Upper lobe of left lung (tissue), 6 donors: ENCODE results near the gene DONSON. TPM values are rescaled to one million over a fixed set of nuclear protein-coding genes. Genes with fewer than 3 reads are reported as not detected.

Experiments
- ATAC-seq, 2 donors: fragments of 200-7000 bp; cut with Tn5 transposase; one replicate each; pipeline ENCODE4 v1.9.1; 2022; ENCODE audit warnings: mild to moderate bottlenecking in 2 of 2, moderate library complexity in 2 of 2; ENCODE audit not compliant: low FRiP score in 2 of 2
- DNase-seq, 2 donors: peaks; one replicate each; pipeline ENCODE4 v3.0.0-alpha.2; 2019 to 2020
- H3K27ac ChIP-seq, 4 donors: fragments of 200-600 bp; sonication (generic); one replicate each; pipeline ENCODE4 v1.5.1; 2016 to 2019
- H3K27me3 ChIP-seq, 4 donors: fragments of 200-600 bp; sonication (generic); one replicate each; pipeline ENCODE4 v1.5.1; 2017 to 2019
- H3K36me3 ChIP-seq, 4 donors: fragments of 200-600 bp; sonication (generic); one replicate each; pipeline ENCODE4 v1.5.1; 2016 to 2019
- H3K4me1 ChIP-seq, 4 donors: fragments of 200-600 bp; sonication (generic); one replicate each; pipeline ENCODE4 v1.5.1; 2018 to 2019
- H3K4me3 ChIP-seq, 4 donors: fragments of 200-600 bp; sonication (generic); one replicate each; pipeline ENCODE4 v1.5.1; 2017 to 2019; ENCODE audit warnings: mild to moderate bottlenecking in 2 of 4, moderate library complexity in 1 of 4
- H3K9me3 ChIP-seq, 4 donors: fragments of 200-600 bp; sonication (generic); one replicate each; pipeline ENCODE4 v1.5.1; 2018 to 2019
- CTCF ChIP-seq, 6 experiments: fragments of 450-650 bp in 4 of 6; fragments of 200-600 bp in 2 of 6; sonication (generic) in 2 of 6; IDR thresholded peaks; one replicate each; pipeline ENCODE4 v1.5.1; 2016 to 2019; ENCODE audit warnings: antibody characterized with exemption in 6 of 6
- EP300 ChIP-seq, 4 donors: sonication (generic); formaldehyde crosslinking; IDR thresholded peaks; one replicate each; pipeline ENCODE4 v1.5.1; 2017; ENCODE audit warnings: antibody characterized with exemption in 4 of 4, control low read depth in 2 of 4
- POLR2A ChIP-seq, 4 donors: fragments of 450-650 bp; IDR thresholded peaks; one replicate each; pipeline ENCODE4 v1.5.1; 2016 to 2017; ENCODE audit warnings: antibody characterized with exemption in 4 of 4, mild to moderate bottlenecking in 2 of 4
- POLR2AphosphoS5 ChIP-seq, 2 donors: sonication (generic); formaldehyde crosslinking; IDR thresholded peaks; one replicate each; pipeline ENCODE4 v1.5.1; 2017; ENCODE audit warnings: antibody characterized with exemption in 2 of 2
- WGBS, 2 donors: methylation state at CpG; one replicate each; pipeline ENCODE4 v1.1.5; 2017 to 2018; 5-methylcytosine and 5-hydroxymethylcytosine counted together
- total RNA-seq, 6 donors: library from RNA; depleted of rRNA in 4 of 6; stranded (reverse); fragments of >200 nt in 4 of 6; gene quantifications; one replicate each; pipeline versions ENCODE4 v1.1.0 to v1.2.1, GENCODE V29; 2016 to 2021
- donor health status: DM: no; HTN: no; CAD: no; lungs with moderate emphysema.
- donor health status: DM: no; HTN: yes; CAD: no; lungs with severe emphysema.

The DONSON gene
- total RNA-seq, 6 donors from 2014 or later: 4.3 to 19.2 (median 6.3) TPM

GRCh38 chr21:33587792-33588484 lies 546 bp downstream of the DONSON start:
- peaks cover 4 to 13% (median 9%) of the 10 kb centered on the region in 4 donors for H3K4me1 ChIP-seq
- no peaks in the 10 kb centered on the region for H3K9me3 ChIP-seq
- H3K4me3 ChIP-seq: peak overlapping the region; percentile 27 to 97 (median 92)
- peaks cover 0 to 2% (median 0%) of the 10 kb centered on the region in 4 donors for H3K36me3 ChIP-seq
- H3K27me3 ChIP-seq: no peaks in the 10 kb centered on the region
- DNase-seq (peak in 1 of 2 donors; percentile 22), ATAC-seq (peak; percentile 55 to 65)
- 2 to 3% methylated on average over 19 to 38 of the region's 57 CpGs for WGBS, 2 donors
- no peak for TF ChIP-seq POLR2AphosphoS5 (IDR thresholded peaks at IDR 0.05)
- TF ChIP-seq EP300 (IDR thresholded peaks at IDR 0.05): no peak
- TF ChIP-seq CTCF (IDR thresholded peaks at IDR 0.05): no peak
- no peak for TF ChIP-seq POLR2A (IDR thresholded peaks at IDR 0.05)
- peak overlapping the region; percentile 83 to 91 (median 90) for H3K27ac ChIP-seq

GRCh38 chr21:33586927-33587326 lies 1.6 kb downstream of the DONSON start:
- H3K36me3 ChIP-seq: peaks cover 0 to 2% (median 0%) of the 10 kb centered on the region in 4 donors
- no peak overlapping the region for H3K27ac ChIP-seq
- no peak for DNase-seq
- no peak for ATAC-seq
- no peaks in the 10 kb centered on the region for H3K27me3 ChIP-seq
- peaks cover 4 to 13% (median 9%) of the 10 kb centered on the region in 4 donors for H3K4me1 ChIP-seq
- no peak for TF ChIP-seq POLR2A (IDR thresholded peaks at IDR 0.05)
- TF ChIP-seq POLR2AphosphoS5 (IDR thresholded peaks at IDR 0.05): no peak
- no peak for TF ChIP-seq EP300 (IDR thresholded peaks at IDR 0.05)
- TF ChIP-seq CTCF (IDR thresholded peaks at IDR 0.05): no peak
- 81 to 87% methylated on average over 6 of the region's 6 CpGs for WGBS, 2 donors
- no peak overlapping the region for H3K4me3 ChIP-seq
- no peaks in the 10 kb centered on the region for H3K9me3 ChIP-seq

GRCh38 chr21:33584455-33584854 lies 4.0 kb downstream of the DONSON start:
- WGBS, 2 donors: 80 to 84% methylated on average over 3 of the region's 3 CpGs
- Histone ChIP-seq H3K4me1 (peaks cover 4 to 13% (median 8%) of the 10 kb centered on the region in 4 donors), H3K36me3 (peaks cover 0 to 2% (median 0%) of the 10 kb centered on the region in 4 donors), H3K27ac (no peak overlapping the region), H3K9me3 (no peaks in the 10 kb centered on the region), H3K27me3 (no peaks in the 10 kb centered on the region), H3K4me3 (no peak overlapping the region)
- DNase-seq (no peak), ATAC-seq (no peak)
- no peak for TF ChIP-seq CTCF (IDR thresholded peaks at IDR 0.05)

GRCh38 chr21:33578959-33579542 lies 9.4 kb downstream of the DONSON start:
- H3K9me3 ChIP-seq: no peaks in the 10 kb centered on the region
- no peaks in the 10 kb centered on the region for H3K27me3 ChIP-seq
- DNase-seq (no peak), ATAC-seq (no peak)
- 81 to 90% methylated on average over 7 of the region's 7 CpGs for WGBS, 2 donors
- H3K27ac ChIP-seq: peak overlapping the region in 2 of 4 donors; percentile 51 to 54
- H3K36me3 ChIP-seq: peaks cover 15 to 43% (median 28%) of the 10 kb centered on the region in 4 donors
- TF ChIP-seq POLR2A (IDR thresholded peaks at IDR 0.05) (no peak), EP300 (IDR thresholded peaks at IDR 0.05) (no peak), CTCF (IDR thresholded peaks at IDR 0.05) (no peak), POLR2AphosphoS5 (IDR thresholded peaks at IDR 0.05) (no peak)
- no peak overlapping the region for H3K4me3 ChIP-seq
- peaks cover 0 to 12% (median 3%) of the 10 kb centered on the region in 4 donors for H3K4me1 ChIP-seq
